GM19468 (cell line): ENCODE results near the gene REXO4.
"Not testable (repeated sequence)": the region's sequence is repeated elsewhere in the genome, so short reads cannot be mapped to it uniquely, and the experiment has no call there.

Experiments used
- ATAC-seq: cut with Tn5 transposase; IDR thresholded peaks from one replicate; pipeline ENCODE4 v1.9.1; 2021; ENCODE audit warnings: mild to moderate bottlenecking, moderate library complexity, moderate number of reproducible peaks; ENCODE audit not compliant: unreplicated experiment; ENCODE audit errors: extremely low read depth

The REXO4 gene

DNA sequence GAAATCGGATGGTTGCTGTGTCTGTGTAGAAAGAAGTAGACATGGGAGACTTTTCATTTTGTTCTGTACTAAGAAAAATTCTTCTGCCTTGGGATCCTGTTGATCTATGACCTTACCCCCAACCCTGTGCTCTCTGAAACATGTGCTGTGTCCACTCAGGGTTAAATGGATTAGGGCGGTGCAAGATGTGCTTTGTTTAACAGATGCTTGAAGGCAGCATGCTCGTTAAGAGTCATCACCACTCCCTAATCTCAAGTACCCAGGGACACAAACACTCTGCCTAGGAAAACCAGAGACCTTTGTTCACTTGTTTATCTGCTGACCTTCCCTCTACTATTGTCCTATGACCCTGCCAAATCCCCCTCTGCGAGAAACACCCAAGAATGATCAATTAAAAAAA lies 26.4 kb downstream of the REXO4 start:
- not testable (repeated sequence) for ATAC-seq

DNA sequence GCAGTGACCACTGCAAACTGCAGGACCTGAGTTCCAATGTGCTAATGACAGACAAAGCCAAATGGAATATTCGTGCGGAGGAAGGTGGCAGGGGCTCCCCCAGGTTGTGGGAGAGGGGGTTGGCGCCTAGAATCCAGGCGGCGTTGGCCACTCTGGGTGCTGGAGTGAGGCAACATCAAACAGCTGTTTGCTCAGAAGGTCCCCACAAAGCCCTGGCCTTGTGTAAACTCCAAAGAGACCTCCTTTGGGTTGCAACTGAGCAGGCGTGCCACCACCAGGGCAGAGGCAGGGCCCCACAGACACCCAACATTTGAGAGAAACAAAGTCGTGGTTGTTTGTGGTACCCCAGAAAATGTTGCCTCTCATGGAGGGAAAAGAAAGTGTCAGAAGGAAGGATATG lies 27.1 kb downstream of the REXO4 start:
- no peak for ATAC-seq

DNA sequence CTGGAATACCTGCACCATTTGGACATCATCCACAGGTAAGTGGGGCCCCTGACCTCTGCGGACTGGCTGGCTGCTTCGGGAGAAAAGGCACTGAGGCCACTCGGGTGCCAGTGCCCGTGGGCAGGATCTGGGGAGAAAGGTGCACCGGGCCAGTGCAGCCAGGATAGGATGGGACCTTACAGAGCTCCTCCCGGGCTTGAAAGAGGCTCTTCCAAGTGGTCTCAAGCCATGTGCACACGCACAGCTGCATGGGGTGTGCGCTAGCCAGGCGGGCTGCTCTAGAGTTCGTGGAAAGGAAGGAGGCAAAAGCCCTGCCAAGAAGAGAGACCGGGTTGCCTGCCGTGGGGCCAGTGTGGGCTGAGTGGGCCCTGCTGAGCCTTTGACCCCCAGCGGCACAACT lies 28.2 kb downstream of the REXO4 start:
- ATAC-seq = no peak

DNA sequence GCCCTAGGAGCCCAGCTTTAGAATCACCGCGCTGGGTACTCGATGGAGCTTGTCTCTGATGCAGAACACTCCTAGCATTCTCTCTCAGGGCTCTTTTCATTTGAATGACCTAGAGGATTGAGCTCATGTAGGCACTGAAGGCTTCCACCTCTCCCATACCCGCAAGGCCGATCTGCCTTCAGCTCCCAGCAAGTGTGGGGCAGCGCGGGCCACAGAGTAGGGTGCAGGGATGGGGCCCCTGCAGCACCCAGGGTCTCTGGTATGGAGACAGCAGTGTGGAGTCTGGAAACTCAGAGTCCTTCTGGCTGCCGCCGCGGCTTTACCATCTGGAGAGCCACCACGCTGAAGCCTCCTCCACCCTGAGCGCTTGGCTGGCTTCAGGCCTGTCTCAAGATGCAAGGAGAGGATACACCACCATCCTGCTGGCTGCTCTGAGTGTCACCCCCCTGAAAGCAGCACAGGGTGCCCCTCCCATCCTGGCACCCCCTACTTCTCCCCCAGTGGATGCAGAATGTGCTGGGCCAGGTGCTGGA lies 28.7 kb downstream of the REXO4 start:
- no peak for ATAC-seq

DNA sequence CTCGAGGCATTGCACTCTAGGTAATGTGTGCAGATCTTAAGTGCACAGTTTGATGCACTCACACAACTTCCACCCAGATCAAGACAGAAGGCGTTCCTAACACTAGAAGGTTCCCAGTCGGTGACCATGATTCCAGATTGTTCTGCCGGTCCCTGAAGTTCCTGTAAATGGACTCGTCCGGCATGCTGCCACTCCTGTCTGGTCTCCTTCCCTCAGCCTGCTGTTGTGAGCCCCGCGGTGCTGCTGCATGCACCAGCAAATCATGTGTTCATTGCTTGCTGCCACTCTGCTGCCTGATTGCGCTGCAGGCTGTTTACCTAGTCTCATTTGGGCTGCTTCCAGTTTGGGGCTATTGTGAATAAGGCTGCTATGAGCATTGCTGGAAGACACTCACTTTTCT lies 30.1 kb downstream of the REXO4 start:
- no peak for ATAC-seq

DNA sequence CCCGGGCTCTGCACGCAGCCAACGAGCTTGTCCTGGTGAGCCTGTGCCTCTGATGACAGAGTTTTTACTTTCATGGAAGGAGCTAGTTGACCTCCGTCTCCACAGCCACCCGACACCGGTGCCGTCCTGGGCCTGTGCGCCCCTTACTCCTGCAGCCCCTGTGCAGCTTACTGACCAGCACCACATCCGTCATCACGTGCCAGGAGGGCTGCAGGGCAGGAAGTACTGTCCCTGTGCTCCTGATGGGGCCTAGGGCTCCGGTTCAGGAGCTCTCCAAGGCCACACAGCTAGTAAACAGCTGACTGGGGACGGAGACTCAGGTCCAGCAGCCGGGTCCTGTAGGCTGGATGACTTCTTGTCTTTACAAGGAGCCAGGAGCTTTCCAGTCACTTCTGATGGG lies 31.5 kb downstream of the REXO4 start:
- ATAC-seq = no peak

DNA sequence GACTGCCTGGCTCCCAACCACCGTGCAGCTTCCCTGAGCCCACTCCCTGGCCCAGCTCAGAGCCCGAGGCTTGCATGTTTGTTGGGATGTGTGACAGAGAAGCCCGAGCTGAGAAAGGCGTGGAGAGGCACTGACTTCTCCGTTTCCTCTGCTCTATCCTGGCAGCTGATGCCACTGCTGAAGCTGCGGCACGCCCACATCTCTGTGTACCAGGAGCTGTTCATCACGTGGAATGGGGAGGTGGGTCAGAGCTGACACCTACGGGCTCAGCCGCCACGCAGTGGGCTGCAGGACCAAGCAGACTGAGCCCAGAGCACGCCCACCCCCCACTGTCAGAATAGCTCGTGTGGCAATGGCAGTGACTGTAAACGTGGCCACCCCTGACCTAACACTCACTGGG lies 32.4 kb downstream of the REXO4 start:
- ATAC-seq = no peak

DNA sequence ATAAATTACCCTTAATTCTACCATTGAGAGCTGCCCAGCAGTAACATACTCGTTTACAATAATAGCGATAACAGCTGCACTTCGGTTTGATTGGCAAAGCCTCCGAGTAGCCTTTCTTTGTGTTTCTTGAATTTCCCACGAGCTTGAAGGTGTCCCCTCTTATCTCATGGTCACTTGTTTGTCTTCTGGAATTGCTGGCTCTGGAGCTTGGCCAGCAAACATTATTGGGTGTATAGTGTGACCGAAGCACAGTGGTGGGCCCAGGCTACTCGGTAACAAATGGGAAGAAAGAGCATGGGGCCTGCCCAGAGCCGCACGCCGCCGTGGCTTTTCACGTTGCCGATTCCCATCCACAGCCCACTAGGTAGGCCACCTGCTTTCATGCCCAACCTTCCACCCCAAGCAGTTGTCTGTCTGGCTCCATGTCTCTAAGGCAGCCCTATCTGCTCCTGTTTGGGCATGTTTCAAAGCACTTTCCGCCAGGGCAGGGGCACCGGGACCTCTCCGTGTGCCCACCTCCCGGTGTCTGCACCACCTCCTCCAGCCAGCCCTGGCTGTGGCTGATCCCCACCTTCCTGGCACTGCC lies 33.0 kb downstream of the REXO4 start:
- ATAC-seq = no peak

DNA sequence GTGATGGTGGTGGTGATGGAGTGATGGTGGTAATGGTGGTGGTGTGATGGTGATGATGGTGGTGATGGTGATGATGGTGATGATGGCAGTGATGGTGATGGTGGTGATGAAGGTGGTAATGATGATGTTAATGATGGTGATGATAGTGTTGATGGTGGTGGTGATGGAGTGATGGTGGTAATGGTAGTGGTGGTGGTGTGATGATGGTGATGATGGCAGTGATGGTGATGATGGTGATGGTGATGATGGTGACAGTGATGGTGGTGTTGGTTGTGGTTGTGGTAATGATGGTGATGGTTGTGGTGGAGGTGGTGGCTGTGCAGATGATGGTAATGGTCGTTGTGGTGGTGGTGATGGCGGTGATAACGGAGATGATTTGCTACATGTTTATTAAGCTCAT lies 34.4 kb downstream of the REXO4 start:
- no peak for ATAC-seq

DNA sequence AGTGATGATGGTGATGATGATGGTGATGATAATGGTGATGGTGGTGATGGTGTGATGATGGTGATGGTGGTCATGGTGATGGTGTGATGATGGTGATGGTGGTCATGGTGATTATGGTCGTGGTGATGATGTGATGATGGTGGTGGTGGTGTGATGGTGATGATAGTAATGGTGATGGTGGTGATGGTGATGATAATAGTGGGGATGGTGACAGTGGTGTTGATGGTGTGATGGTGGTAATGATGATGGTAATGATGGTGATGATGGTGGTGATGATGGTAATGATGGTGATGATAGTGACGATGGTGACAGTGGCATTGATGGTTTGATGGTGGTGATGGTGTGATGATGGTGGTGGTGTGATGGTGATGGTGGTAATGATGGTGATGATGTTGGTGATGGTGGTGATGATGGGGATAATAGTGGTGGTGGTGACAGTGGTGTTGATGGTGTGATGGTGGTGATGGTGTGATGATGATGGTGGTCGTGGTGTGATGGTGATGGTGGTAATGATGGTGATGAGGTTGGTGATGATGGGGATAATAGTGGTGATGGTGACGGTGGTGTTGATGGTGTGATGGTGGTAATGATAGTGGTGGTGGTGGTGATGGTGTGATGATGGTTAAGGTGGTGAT lies 35.2 kb downstream of the REXO4 start:
- no peak for ATAC-seq

DNA sequence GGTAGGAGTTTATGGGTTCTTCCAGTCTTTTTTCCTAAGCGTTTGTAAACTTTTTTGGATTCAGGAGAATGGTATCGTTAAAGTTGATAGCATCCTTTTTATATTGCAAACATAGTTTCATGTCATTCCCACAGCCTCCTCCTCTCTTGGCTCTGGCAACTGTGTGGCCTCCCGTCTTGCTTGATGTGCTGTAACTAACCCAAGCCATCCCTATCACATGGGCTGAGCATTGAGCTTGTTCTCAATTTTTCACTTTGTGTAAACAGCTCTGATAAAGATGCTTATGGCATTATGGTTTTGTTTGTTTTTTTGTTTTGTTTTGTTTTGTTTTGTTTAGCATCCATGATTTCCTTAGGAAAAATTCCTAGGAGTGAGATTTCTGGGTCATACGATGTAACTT lies 37.1 kb downstream of the REXO4 start:
- no peak for ATAC-seq

DNA sequence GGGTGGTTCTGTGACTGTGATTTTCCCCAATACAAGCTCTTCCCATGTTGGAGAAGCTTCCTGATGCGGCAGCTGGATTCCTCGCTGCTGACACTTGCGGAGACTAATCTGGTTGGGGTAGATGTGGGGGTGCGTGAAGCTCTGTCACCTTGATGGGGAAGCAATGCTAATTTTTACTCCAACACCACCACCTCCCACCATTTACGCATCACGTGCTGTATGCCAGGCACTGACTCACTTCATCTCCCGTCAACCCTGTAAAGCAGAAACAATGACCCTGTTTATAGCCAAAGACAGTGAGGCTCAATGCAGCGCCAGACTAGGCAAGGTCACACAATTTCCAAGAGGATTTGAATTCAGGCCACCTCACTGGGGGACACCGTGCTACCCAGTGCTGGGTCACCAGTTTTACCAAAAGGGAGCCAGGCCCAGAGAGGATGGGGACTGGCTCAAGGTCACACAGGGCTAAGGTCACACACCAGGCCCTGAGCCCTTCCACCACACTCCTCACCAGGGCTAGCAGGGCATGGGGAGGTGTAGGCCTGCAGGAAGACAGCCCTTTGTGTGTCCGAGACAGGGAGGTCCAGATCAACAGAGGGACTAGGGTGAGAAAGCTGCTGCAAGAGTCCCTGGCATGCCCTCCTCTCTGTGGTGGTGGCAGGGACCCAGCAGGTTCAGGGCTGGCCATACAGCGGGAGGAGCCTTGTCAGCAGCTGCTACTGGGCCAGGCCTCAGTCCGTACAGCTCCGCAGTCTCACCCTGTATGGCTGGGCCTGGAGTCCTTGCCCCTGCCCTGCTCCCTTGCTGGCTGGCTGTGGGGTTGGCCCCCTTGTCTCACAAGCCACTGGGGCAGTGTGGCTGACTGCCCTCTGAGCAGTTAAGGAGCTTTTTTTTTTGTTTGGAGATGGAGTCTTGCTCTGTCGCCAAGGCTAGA lies 38.4 kb downstream of the REXO4 start:
- ATAC-seq = no peak

DNA sequence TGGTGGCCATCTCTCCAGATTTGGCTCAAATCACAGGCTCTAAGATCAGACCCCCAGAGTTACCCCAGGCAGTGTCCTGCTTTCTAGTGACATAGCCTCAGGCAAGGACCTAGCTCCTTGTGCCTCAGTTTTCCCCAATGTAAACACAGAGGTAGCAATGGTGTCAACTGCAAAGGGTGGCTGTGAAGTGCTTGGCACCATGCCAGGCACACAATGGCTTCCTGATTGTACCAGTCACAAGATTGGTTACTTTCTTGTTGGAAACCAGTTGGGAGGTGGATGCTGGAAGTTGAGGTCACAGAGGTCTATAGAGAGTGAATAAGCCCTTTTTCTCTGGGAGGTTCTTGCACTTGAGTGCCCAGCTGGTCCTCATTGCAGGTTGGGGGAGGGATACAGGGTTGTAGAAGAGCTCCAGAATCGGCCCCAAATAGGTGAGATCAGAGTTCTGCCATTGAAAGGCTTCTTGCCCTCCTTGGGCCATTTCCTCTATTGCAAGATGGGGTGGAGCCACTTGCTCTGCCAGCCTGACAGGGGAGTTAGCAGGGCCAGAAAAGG lies 39.3 kb downstream of the REXO4 start:
- no peak for ATAC-seq

DNA sequence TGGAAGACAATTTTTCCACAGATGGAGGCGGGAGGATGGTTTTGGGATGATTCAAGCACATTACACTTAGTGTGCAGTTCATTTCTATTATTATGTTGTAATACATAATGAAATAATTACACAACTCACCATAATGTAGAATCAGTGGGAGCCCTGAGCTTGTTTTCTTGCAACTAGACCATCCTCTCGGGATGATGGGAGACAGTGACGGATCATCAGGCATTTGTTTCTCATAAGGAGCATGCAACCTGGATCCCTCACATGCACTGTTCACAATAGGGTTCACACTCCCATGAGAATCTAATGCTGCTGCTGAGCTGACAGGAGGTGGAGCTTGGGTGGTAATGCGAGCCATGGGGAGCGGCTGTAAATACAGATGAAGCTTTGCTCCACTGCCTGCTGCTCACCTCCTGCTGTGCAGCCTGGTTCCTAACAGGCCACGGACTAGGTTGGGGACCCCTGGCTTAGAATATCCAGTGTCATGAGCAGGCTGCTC lies 40.0 kb downstream of the REXO4 start:
- ATAC-seq = no peak

DNA sequence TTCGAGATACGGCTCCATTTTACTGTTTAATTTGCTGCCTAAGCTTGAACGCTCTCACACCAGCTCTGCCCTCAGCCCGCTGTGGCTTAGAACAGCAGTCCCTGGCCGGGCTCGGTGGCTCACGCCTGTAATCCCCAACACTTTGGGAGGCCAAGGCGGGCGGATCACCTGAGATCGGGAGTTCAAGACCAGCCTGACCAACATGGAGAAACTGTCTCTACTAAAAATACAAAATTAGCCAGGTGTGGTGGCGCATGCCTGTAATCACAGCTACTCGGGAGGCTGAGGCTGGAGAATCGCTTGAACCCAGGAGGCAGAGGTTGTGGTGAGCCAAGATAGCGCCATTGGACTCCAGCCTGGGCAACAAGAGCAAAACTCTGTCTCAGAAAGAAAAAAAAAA lies 40.5 kb downstream of the REXO4 start:
- not testable (repeated sequence) for ATAC-seq

DNA sequence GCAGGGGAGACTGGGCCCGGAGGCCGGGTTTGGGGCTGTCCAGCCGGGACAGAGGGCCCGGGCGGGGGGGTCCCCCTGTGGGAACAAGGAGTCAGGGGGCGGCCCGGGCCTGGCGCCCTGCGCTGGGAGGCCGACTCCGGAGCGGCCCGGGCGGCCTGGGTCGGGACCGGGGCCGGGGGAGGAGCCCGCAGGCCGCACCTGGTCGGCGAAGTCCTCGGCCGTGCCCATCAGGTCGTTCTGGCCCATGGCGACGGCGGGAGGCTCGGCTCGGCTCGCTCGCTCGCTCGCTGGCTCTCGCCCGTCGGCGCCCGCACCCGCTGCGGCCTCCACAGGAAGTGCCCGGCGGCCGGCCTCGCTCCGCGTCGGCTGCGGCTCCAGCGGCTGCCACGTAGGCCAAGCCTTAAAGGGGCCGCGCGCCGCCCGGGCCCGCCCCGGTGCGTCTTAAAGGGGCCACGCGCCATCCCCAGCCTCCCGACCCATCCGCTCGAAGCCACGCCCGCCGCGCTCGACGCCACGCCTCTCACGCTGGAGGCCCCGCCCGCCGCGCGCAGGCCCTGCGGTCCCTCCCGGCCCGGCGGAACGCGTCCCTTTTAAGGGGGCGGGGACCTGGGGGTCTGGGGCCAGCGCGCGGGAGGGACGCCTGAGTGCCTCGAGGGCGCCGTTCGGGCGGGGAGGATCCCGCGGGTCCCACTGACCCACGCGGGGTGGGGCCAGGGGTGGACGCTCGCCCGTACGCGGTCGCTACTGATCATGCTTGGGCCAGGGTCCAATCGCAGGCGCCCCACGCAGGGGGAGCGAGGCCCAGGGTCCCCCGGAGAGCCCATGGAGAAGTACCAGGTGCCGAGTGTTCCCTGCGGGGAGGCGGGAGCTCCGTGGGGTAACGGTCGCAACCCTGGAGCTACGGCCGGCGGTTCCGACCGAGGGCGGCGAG lies 41.8 kb downstream of the REXO4 start, which contains the start of the genes STKLD1 and SURF4:
STKLD1 (plus strand) TSS at position 643 of the 931 bp plus-strand sequence; CDS start at position 751, 108 bp downstream.
SURF4 (minus strand) TSS at position 337 of the 931 bp plus-strand sequence; CDS start at position 246, 91 bp downstream.
- peak; percentile 75 for ATAC-seq

DNA sequence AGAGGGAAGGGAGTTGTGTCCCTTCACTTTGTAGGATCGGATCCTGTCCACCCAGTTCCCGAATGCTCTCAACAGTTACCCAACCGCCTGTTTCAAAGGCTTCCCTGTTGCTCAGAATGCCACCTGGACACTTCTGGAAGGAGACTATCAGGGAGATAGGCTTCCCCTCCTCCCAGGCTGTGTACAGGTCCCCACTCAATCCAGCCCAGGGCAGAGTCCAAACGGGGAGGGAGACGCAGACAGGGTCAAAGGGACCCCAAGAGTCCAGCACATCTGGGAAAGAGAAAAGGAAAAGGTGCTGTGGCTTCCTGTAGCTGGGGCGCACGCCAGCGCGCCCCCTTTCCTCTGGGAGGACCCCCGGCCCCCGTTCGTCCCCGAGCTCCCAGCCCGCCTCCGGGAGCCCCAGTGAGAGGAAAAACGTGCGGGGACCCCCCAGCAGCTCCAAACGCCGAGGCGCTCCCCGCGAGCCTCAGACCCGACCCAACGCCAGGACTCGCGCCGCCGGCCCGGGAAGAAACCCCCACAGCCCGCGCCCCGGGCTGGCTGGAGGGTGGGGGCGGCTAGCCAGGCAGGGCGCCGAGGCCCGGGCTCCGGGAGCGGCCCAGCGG lies 42.6 kb downstream of the REXO4 start:
- ATAC-seq = no peak

DNA sequence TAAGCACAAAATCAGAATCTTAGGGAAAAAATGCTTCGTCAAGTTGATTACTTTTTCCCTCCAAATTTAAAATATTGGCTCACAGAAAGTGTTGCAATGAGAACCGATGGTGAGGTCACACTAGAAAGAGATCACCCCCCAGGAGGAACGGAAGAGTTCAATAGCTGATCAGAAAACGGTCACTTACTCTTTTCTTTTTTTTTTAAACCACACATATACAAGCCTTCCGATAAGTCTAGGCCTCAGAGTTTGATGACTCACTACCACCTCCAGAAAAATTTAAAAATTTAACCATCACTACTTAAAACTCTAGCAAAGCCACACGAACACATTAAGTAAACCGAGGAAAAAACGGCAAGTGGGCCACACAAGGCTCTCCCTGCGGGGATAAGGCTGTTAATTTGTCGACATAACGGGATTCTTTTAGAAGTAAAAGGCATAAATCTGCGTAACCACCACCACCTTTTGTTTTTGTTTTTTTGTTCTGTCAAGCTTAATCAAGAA lies 43.1 kb downstream of the REXO4 start:
- no peak for ATAC-seq

DNA sequence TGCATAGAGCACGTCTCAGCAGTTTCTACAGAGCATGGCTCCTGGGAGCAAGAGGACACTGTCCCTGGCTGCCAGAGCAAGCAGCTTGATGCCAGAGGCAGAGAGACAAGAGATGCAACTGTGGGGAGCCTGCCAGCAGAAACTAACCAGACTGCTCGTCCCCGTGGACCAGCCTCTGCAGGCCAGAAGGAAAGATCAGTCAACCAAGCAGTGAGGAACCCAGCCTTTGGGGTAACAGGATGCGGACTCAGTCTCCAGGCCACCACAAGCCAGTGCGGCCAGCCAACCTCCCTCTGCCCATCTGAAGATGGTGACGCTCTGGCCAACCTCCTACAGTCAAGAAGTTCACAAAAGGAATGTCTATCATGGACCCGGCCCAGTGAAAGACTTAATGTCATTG lies 45.7 kb downstream of the REXO4 start:
- no peak for ATAC-seq
